ENCODE data around the gene TMEM100. TPM values are rescaled to one million over a fixed set of nuclear protein-coding genes. Genes with fewer than 3 reads are reported as not detected.

Gene TMEM100
- total and polyA plus RNA-seq, 3 experiments from 2014 or later = not detected

Other genes with a start within 250 kb of the TMEM100 start
- gene SMIM36, start 211.4 kb downstream of the TMEM100 start, total RNA-seq = not detected
- gene SMIM36, start 211.4 kb downstream of the TMEM100 start, polyA plus RNA-seq = not detected
- gene PCTP, start 28.2 kb upstream of the TMEM100 start, total RNA-seq = 1 to 10 TPM; 8.4 to 8.5 TPM
- gene PCTP, start 28.2 kb upstream of the TMEM100 start, polyA plus RNA-seq = 3.5 TPM